ENCODE measurements around the gene TRIM71. TPM values are rescaled to one million over a fixed set of nuclear protein-coding genes. Genes with fewer than 3 reads are reported as not detected.
"Not testable (repeated sequence)": the region's sequence is repeated elsewhere in the genome, so short reads cannot be mapped to it uniquely, and the experiment has no call there.

Gene TRIM71
- polyA plus RNA-seq (2012; ENCODE audit: missing spikeins) = not detected

DNA sequence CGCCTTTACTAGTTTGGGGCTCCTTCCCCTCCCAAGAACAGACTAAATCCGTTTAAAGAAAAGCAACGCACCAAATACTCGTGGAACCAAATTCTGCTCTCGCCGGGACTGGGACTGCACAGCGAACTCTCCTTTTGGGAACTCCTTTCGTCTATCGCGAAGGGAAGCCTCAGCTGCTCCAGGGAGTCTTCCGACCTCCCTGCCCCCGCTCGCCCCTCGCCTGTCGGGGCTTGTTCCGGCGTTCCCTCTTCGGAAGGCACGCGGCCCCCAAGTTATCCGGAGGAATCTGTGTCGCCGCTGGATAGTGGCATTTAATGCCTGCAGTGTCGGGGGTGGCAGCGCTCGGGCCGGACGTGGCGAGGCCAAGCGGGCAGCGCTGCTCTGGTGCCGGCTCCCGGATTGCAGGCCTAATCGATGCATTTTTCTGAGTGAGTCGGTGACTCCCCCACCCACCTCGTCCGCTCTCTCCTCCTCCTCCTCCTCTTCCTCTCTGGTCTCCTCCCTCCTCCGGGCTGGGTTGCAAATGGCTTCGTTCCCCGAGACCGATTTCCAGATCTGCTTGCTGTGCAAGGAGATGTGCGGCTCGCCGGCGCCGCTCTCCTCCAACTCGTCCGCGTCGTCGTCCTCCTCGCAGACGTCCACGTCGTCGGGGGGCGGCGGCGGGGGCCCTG, at the start of gene TRIM71:
Gene TRIM71, plus strand, starts transcription at position 440 of the 671 bp plus-strand sequence. Its CDS starts 84 bp downstream, at position 524.
- FAIRE-seq (no peak), DNase-seq (ENCODE audit: insufficient read length) (no peak)
- TF ChIP-seq POLR2A (IDR thresholded peaks at IDR 0.05; ENCODE audit: low read depth, low read length) = no peak
- TF ChIP-seq POLR2AphosphoS5 (IDR thresholded peaks at IDR 0.05; ENCODE audit: low read depth, low read length) = no peak

DNA sequence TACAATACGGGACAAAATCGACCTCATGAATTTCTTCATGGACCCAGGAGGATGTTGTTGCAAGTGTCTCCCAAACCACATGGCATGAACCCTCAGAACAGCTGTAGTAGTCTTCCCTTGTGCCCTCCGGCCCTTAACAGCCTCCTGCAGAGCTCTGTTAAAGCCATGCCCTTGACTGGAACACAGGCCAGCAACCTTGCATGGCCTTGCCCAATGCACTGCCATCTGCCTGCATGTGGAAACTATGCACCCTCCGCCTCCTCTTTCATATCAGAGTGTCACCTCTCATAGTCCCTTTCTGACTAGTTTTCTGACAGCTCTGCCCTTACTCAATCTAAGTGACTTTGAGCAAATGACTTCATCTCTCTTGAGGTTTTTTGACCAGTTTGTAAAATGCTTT, 39.4 kb upstream of the TRIM71 start:
- no peak for DNase-seq (ENCODE audit: insufficient read length)
- TF ChIP-seq POLR2A (IDR thresholded peaks at IDR 0.05; ENCODE audit: low read depth, low read length) (no peak), TAF1 (IDR thresholded peaks at IDR 0.05; ENCODE audit: borderline replicate concordance, low read depth, low read length) (no peak), POLR2AphosphoS5 (IDR thresholded peaks at IDR 0.05; ENCODE audit: low read depth, low read length) (no peak)
- no peak for FAIRE-seq

DNA sequence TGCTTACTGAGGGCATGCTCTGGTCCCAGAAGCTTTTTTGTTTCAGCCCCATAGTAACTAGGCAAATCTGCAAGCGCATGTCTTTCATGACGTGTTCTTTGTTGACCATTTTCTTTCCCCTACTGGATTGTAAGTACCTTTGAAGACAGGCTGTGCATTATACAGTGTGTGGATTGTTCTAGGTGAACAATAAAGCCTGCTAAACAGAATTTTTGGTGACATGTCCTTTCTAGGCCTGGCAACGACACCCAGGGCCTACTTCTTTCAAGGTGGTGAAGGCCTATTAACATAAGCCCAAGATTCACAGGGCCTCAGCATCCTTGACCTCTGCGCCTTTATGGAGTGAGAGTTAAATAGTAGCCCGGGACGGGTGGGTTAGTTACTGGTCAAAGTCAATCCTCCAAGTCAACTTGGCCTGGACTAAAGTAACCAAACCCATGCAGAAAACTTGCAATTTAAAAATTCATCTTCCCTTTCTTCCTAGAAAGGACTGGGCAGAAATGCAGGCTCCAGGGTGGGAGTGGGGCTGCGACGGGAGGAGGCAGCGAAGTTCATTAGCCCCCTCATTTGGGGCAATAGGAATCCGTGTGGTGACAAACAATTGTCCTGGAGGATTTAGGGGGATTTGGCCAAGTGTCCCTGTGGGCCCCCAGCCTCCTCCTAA, 37.6 kb upstream of the TRIM71 start:
- FAIRE-seq = no peak
- TF ChIP-seq TAF1 (IDR thresholded peaks at IDR 0.05; ENCODE audit: borderline replicate concordance, low read depth, low read length) = no peak
- TF ChIP-seq POLR2A (IDR thresholded peaks at IDR 0.05; ENCODE audit: low read depth, low read length) = no peak
- TF ChIP-seq POLR2AphosphoS5 (IDR thresholded peaks at IDR 0.05; ENCODE audit: low read depth, low read length) = no peak
- DNase-seq (ENCODE audit: insufficient read length) = no peak

DNA sequence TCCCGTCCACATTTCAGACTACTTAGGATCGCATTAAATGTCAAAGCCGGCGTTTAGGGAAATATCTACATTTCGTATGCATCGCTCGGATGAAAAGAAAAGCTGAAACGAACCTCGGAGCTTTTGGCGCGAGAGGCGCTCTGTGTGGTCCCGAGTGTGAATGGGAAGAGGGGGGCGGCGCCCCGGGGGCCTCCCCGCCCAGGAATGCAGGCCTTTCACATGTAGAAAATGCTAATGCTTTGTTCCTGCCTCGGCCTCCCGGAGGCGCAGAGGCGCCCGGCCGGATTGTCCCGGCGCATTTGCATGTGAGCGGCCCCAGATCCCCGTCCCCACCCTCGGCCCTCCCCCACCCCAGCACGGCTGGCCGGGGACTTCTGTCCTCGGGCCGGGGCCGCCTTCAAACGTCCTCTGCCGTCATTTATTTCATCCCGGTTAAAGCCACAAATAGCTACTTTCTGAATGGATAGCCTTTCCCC, 37.0 kb upstream of the TRIM71 start:
- DNase-seq (ENCODE audit: insufficient read length) = peak; percentile 21
- FAIRE-seq = no peak
- TF ChIP-seq POLR2A (IDR thresholded peaks at IDR 0.05; ENCODE audit: low read depth, low read length) = no peak
- TF ChIP-seq TAF1 (IDR thresholded peaks at IDR 0.05; ENCODE audit: borderline replicate concordance, low read depth, low read length) = no peak
- no peak for TF ChIP-seq POLR2AphosphoS5 (IDR thresholded peaks at IDR 0.05; ENCODE audit: low read depth, low read length)

DNA sequence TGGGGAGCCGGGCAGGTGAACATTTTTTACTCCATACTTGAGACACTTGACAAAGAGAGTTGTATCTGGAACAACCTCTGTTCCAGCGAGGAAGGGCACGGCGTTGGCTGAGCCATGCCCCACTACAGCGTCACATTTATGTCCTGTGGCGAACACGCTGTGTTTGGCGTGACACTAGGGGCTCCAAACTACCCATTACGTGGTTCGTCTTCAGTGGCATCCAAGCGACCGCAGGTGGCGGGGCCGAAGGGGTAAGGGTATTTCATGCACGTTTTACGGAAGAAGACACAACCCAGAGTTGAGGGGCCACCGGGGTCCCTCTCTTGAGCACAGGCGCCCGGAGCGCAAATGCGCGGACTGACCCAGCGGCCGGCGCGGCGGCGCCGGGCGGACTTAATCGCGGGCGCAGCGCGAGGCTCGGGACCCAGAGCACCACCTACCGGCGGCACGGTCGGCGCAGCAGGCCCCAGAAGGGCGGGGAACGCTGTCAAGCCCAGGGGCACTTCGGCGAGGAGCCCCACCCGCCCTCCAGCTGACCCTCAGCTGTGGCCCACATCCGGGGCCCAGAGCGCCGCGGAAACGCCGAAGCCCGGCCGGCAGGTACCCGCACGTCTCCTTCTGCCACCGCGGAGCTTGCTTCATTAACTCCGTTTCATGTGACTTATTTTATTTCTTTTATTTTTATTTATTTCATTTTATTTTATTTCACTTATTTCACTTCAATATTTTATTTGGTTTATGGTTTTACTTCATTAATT, 36.4 kb upstream of the TRIM71 start:
- no peak for TF ChIP-seq TAF1 (IDR thresholded peaks at IDR 0.05; ENCODE audit: borderline replicate concordance, low read depth, low read length)
- no peak for TF ChIP-seq POLR2A (IDR thresholded peaks at IDR 0.05; ENCODE audit: low read depth, low read length)
- TF ChIP-seq POLR2AphosphoS5 (IDR thresholded peaks at IDR 0.05; ENCODE audit: low read depth, low read length) = no peak
- FAIRE-seq = peak; percentile 60
- peak; percentile 77 for DNase-seq (ENCODE audit: insufficient read length)

DNA sequence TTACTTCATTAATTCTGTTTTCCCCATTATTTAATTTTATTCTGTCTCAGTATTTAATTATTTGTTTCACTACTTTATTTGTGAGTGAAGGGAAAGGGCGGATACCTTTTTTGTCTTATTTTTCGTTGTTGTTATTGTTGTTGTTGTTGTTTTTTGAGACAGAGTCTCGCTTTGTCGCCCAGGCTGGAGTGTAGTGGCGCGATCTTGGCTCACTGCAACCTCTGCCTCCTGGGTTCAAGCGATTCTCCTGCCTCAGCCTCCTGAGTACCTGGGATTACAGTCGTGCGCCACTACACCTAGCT, 35.9 kb upstream of the TRIM71 start:
- FAIRE-seq; DNase-seq (ENCODE audit: insufficient read length): not testable (repeated sequence)

DNA sequence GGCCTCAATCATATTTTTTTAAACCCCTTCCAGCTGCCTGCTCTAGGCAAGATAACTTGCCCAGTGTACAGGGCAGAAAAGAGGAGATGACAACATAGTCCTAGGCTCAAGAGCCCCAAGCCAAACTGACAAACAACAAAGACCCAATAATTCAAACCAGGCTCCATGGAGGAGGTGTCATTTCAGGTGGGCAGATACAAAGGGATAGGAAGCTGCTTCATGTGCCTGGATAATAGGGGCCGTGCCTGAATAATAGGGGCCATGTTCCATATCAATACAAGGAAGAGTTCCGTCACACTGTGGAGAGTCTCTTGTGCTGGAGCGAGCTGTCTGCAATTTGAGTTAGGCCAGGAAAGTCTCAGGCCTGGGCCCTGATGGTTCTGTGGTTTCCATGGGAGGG, 35.4 kb upstream of the TRIM71 start:
- DNase-seq (ENCODE audit: insufficient read length) (no peak), FAIRE-seq (no peak)
- no peak for TF ChIP-seq TAF1 (IDR thresholded peaks at IDR 0.05; ENCODE audit: borderline replicate concordance, low read depth, low read length)
- TF ChIP-seq POLR2A (IDR thresholded peaks at IDR 0.05; ENCODE audit: low read depth, low read length) = no peak
- no peak for TF ChIP-seq POLR2AphosphoS5 (IDR thresholded peaks at IDR 0.05; ENCODE audit: low read depth, low read length)

DNA sequence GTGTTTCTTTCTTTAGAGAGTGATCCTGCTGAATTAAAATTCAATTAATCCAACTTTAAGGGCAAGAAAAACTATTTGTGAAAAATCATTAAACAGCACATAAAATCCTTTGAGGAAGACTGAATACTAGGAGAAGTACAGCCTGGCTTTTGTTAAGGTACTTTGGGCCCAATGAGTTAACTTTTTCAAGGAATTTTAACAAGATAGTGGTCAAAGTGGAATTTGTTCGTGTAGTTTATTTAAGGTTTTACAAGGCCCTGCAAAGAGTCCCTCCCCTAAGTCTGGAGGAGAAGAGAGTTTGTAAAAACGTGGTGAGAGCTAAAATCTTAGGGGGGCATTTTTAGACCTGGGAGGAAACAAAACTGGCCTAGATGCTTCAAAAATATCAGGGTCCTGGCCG, 26.0 kb upstream of the TRIM71 start:
- FAIRE-seq (no peak), DNase-seq (ENCODE audit: insufficient read length) (no peak)
- TF ChIP-seq POLR2A (IDR thresholded peaks at IDR 0.05; ENCODE audit: low read depth, low read length) = no peak
- TF ChIP-seq POLR2AphosphoS5 (IDR thresholded peaks at IDR 0.05; ENCODE audit: low read depth, low read length) = no peak
- TF ChIP-seq TAF1 (IDR thresholded peaks at IDR 0.05; ENCODE audit: borderline replicate concordance, low read depth, low read length) = no peak

DNA sequence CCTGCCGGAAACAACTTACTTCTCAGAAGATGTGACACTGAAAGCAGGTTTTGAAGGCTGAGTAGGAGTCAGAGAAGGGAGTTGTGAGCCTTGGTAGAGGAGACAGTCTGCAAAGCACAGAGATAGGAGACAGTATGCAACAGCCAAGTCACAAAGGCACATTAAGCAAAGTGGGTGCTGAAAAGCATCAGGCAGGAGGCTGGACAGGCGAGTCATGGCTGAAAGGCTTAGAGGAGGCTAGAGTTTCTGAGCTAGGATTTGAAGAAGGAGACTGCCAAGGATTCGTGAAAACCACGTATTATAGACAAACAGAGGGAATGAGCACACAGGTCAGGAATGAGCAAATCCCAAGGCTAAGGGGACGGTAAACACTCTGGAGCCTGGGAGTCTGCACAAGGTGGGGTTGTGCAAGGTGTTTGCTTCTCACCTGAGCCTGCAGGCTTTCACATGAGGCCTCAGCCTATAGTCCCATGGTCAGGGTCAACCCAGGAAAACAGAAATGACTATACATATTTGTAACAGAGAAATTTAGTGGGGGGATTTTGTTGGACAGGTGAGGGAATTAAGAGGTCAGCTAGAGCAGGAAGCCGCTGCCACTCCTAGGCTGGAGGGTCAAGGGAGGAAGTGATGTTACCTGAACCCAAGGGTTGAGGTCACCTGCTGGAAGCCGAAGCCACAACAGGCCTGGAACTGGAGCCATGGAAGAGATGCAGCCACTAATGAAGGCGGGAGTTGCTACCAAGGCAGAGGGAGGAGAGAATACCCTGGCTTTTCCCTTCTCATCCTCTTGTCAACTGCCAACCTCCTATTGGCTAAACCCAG, 23.1 kb upstream of the TRIM71 start:
- DNase-seq (ENCODE audit: insufficient read length) (no peak), FAIRE-seq (no peak)
- TF ChIP-seq POLR2A (IDR thresholded peaks at IDR 0.05; ENCODE audit: low read depth, low read length) = no peak
- TF ChIP-seq POLR2AphosphoS5 (IDR thresholded peaks at IDR 0.05; ENCODE audit: low read depth, low read length) = no peak
- TF ChIP-seq TAF1 (IDR thresholded peaks at IDR 0.05; ENCODE audit: borderline replicate concordance, low read depth, low read length) = no peak

DNA sequence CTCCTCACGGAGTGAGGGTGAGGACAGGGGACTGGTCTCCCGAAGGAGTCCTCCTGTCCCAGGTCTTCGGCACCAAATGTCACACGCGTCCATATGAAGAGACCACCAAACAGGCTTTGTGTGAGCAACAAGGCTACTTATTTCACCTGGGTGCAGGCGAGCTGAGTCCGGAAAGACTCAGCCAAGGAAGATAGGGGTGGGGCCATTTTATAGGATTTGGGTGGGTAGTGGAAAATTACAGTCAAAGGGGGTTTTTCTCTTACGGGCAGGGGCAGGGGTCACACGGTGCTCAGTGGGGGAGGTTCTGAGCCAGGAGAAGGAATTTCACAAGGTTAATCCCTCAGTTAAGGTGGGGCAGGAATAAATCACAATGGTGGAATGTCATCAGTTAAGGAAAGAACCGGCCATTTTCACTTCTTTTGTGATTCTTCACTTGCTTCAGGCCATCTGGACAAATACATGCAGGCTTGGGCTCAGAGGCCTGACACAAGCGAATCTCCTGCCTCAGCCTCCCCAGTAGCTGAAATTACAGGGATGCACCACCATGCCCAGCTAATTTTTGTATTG, 21.3 kb upstream of the TRIM71 start:
- not testable (repeated sequence) for DNase-seq (ENCODE audit: insufficient read length); FAIRE-seq

DNA sequence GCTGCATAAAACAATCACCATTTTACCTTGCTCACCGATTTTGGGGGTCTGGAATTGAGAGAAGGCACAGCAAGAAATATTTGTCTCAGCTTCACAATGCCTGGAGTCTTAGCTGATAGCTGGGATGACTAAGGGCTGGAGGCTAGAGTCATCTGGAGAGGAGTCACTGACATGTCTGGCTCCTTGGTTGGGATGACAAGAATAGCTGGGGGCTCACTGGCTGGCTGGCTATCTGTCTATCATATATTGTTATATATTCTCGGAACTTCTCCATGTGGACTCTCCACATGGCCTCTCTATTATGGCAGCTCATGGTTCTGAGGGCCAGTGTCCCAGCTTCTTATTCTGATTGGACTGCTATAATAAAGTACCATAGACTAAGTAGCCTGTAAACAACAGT, 20.0 kb upstream of the TRIM71 start:
- TF ChIP-seq POLR2AphosphoS5 (IDR thresholded peaks at IDR 0.05; ENCODE audit: low read depth, low read length) (no peak), TAF1 (IDR thresholded peaks at IDR 0.05; ENCODE audit: borderline replicate concordance, low read depth, low read length) (no peak), POLR2A (IDR thresholded peaks at IDR 0.05; ENCODE audit: low read depth, low read length) (no peak)
- no peak for DNase-seq (ENCODE audit: insufficient read length)
- FAIRE-seq = no peak

DNA sequence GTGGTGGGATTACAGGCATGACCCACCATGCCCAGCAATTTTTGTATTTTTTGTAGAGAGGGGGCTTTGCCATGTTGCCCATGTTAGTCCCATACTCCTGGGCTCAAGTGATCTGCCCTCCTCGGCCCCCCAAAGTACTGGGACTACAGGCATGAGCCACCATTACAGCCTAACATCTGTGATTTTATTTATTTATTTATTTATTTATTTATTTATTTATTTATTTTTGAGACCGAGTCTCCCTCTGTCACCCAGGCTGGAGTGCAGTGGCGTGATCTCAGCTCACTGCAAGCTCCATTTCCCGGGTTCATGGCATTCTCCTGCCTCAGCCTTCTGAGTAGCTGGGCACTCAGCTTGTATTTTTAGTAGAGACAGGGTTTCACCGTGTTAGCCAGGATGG, 16.4 kb upstream of the TRIM71 start:
- not testable (repeated sequence) for DNase-seq (ENCODE audit: insufficient read length); FAIRE-seq
